Spleen (tissue), 7 donors: ENCODE data around the gene DYNC1LI2.
A peak's percentile ranks its signal among the peaks of the same experiment; 100 is the strongest.

Experiments used
- POLR2A ChIP-seq, 3 donors: fragments of 450-650 bp; IDR thresholded peaks; one replicate each; pipeline ENCODE4 v1.5.1; 2017; ENCODE audit warnings: antibody characterized with exemption in 3 of 3, mild to moderate bottlenecking in 1 of 3
- POLR2AphosphoS5 ChIP-seq, 3 donors: sonication (generic); formaldehyde crosslinking; IDR thresholded peaks; one replicate each; pipeline ENCODE4 v1.5.1; 2017; ENCODE audit warnings: antibody characterized with exemption in 3 of 3
- TF ChIP-seq, protein P1 (sequence below), 11 experiments: fragments of 200-600 bp in 7 of 11; fragments of 450-650 bp in 4 of 11; sonication (generic) in 4 of 11; IDR thresholded peaks in 8 of 11; conservative IDR thresholded peaks in 3 of 11; 1 replicate in 7 of 11; 2 replicates in 4 of 11; pipeline versions ENCODE4 v1.4.0 to v1.8.0; 2016 to 2021; ENCODE audit warnings: antibody characterized with exemption in 11 of 11, inconsistent platforms in 4 of 11, mild to moderate bottlenecking in 1 of 11
- donor health status: DM: no; HTN: no; CAD: no; lungs with moderate emphysema.
- donor health status: DM: no; HTN: no; CAD: no.
- donor health status: DM: no; HTN: no; CAD: no.

DNA sequence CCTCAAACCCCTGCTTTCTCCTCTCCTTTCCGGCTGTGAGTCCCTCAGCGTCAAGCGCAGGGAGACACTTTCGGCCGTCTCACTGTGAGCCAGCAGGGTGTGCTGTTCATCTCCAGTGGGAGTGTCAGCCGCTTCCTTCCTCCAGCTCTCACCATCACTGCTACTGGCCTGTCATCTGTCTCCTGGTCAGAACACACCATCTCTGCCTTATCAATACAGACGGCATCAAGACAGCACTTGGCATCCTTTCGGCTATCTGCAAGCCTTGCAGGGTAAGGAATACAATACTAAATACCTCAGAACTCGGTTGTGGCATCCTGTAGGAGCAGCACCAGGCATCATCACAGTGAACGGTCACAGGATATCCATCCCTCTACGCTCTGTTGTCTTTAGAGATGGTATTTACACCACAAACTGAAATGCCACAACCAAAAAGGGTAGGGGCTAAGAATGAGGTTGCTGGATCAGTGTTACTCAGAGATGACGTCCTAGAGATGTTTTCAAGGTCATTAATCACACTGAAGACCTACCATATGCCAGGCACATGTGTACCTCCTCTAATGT lies 34.2 kb downstream of the DYNC1LI2 start:
- TF ChIP-seq, protein P1, sequence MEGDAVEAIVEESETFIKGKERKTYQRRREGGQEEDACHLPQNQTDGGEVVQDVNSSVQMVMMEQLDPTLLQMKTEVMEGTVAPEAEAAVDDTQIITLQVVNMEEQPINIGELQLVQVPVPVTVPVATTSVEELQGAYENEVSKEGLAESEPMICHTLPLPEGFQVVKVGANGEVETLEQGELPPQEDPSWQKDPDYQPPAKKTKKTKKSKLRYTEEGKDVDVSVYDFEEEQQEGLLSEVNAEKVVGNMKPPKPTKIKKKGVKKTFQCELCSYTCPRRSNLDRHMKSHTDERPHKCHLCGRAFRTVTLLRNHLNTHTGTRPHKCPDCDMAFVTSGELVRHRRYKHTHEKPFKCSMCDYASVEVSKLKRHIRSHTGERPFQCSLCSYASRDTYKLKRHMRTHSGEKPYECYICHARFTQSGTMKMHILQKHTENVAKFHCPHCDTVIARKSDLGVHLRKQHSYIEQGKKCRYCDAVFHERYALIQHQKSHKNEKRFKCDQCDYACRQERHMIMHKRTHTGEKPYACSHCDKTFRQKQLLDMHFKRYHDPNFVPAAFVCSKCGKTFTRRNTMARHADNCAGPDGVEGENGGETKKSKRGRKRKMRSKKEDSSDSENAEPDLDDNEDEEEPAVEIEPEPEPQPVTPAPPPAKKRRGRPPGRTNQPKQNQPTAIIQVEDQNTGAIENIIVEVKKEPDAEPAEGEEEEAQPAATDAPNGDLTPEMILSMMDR (IDR thresholded peaks at IDR 0.05 in 8 of 11, conservative IDR thresholded peaks at IDR 0.05 in 3 of 11), result peak in 9 of 11 experiments; percentile 9 to 69 (median 52)
- no peak for TF ChIP-seq POLR2A (IDR thresholded peaks at IDR 0.05)
- TF ChIP-seq POLR2AphosphoS5 (IDR thresholded peaks at IDR 0.05), result peak in 2 of 3 donors; percentile 48 to 63
